Effector memory CD4-positive, alpha-beta T cell (primary cell): ENCODE data around the gene TEX35.
A peak's percentile ranks its signal among the peaks of the same experiment; 100 is the strongest.

Source experiments
- DNase-seq, 3 donors: peaks; one replicate each; pipeline ENCODE4 v3.0.0-alpha.2; 2020
- H3K27ac ChIP-seq: 2 replicates; pipeline ENCODE4 v1.7.0; 2013; ENCODE audit warnings: mild to moderate bottlenecking, low read length, moderate library complexity; ENCODE audit not compliant: insufficient read depth, poor library complexity, severe bottlenecking
- H3K27me3 ChIP-seq: replicated peaks from 2 replicates; pipeline ENCODE4 v1.7.0; 2013; ENCODE audit warnings: mild to moderate bottlenecking, low read length; ENCODE audit not compliant: insufficient read depth, control insufficient read depth, poor library complexity, severe bottlenecking
- H3K36me3 ChIP-seq: 2 replicates; pipeline ENCODE4 v1.7.0; 2013; ENCODE audit warnings: mild to moderate bottlenecking, low read length, moderate library complexity; ENCODE audit not compliant: control insufficient read depth, insufficient read depth
- H3K4me1 ChIP-seq: 2 replicates; pipeline ENCODE4 v1.7.0; 2013; ENCODE audit warnings: low read length, mild to moderate bottlenecking; ENCODE audit not compliant: control insufficient read depth, insufficient read depth, poor library complexity, severe bottlenecking
- H3K4me3 ChIP-seq: 2 replicates; pipeline ENCODE4 v1.7.0; 2013; ENCODE audit warnings: low read length, low read depth, mild to moderate bottlenecking; ENCODE audit not compliant: insufficient read depth, poor library complexity, severe bottlenecking
- H3K9me3 ChIP-seq: 2 replicates; pipeline ENCODE4 v1.7.0; 2013; ENCODE audit warnings: mild to moderate bottlenecking, low read length, moderate library complexity; ENCODE audit not compliant: control insufficient read depth

TEX35 gene

DNA sequence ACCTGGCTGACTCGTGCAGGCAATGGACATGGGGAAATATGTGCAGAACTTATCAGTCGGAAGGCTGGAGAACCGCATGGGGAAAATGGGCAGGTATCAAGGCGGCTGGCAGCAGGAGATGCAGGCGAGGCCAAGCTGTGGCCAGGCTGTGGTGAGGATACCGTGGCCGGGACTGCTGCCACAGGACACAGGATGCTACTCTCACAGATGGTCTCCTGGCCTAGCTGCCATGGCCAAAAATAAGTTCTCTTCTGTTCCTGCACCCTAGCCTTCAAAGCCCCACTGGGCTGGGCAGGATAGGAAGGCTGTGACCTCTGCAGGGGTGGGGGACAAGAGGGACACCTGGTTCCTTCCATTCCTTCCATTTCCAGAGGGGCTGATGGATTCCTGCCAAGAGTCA is 26.4 kb downstream of the TEX35 start:
- no peak overlapping the region for H3K4me3 ChIP-seq
- H3K27ac ChIP-seq: no peak overlapping the region
- no peak for DNase-seq
- no peaks in the 10 kb centered on the region for H3K36me3 ChIP-seq
- H3K27me3 ChIP-seq: no peaks in the 10 kb centered on the region
- no peaks in the 10 kb centered on the region for H3K9me3 ChIP-seq
- no peaks in the 10 kb centered on the region for H3K4me1 ChIP-seq

DNA sequence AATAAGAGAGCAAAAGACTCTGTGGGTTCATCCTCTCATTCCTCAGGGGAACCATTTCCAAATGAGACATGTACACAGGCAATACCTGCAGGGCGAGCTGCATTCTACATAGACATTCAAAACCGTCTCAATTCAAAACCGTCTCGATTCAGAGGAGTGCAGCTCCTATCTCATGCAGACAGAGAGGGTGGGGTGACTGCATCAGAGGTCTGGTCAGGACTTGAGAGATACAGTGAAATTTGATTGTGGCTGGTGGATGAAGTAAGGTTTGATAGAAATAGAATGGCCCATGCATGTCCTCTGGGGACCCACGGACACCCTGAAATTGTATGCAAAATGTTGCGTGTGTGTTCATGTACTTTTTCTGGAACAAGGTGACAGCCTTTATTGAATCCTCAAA is 27.3 kb downstream of the TEX35 start:
- H3K9me3 ChIP-seq: no peaks in the 10 kb centered on the region
- no peaks in the 10 kb centered on the region for H3K36me3 ChIP-seq
- no peaks in the 10 kb centered on the region for H3K27me3 ChIP-seq
- H3K4me1 ChIP-seq: no peaks in the 10 kb centered on the region
- no peak for DNase-seq
- no peak overlapping the region for H3K4me3 ChIP-seq
- no peak overlapping the region for H3K27ac ChIP-seq

- Histone ChIP-seq H3K27ac (no peak overlapping the region), H3K36me3 (no peaks in the 10 kb centered on the region), H3K4me1 (no peaks in the 10 kb centered on the region)
These were observed 27.7 kb downstream of the TEX35 start for GRCh38 chr1:178540646-178541045.

DNA sequence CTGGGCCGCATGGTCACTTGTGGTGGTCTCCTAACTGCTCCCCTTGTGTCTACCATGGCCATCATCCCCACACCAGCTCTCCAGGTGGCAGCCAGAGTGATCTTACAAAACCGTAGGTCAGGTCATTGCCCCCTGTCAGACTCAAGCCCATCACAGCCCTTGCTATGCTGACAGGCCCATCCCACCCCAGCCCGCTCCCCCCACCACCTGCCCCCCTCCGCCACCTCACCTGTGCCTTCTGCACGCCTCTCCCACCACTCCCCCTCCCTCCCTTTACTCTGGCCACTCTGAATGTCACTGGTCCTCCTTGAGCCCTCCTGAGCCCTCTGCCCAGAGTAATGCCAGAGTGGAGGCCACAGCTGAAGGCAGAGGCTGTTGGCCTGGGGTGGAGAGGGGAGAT is 28.5 kb downstream of the TEX35 start:
- no peaks in the 10 kb centered on the region for H3K36me3 ChIP-seq
- no peaks in the 10 kb centered on the region for H3K27me3 ChIP-seq
- H3K9me3 ChIP-seq: no peaks in the 10 kb centered on the region
- no peak overlapping the region for H3K27ac ChIP-seq
- DNase-seq: no peak
- H3K4me3 ChIP-seq: no peak overlapping the region
- H3K4me1 ChIP-seq: no peaks in the 10 kb centered on the region

More at GRCh38 chr1:178540646-178541045, 27.7 kb downstream of the TEX35 start:
- Histone ChIP-seq H3K4me3 (no peak overlapping the region), H3K9me3 (no peaks in the 10 kb centered on the region), H3K27me3 (no peaks in the 10 kb centered on the region)
- no peak for DNase-seq

- Histone ChIP-seq H3K4me1 (no peaks in the 10 kb centered on the region), H3K27ac (no peak overlapping the region), H3K27me3 (no peaks in the 10 kb centered on the region), H3K4me3 (peak overlapping the region; percentile 87), H3K36me3 (no peaks in the 10 kb centered on the region), H3K9me3 (no peaks in the 10 kb centered on the region)
- peak in 1 of 3 donors; percentile 18 for DNase-seq
These were observed 29.1 kb downstream of the TEX35 start for GRCh38 chr1:178541829-178542553.

- H3K27me3 ChIP-seq: no peaks in the 10 kb centered on the region
- H3K4me1 ChIP-seq: no peaks in the 10 kb centered on the region
- H3K27ac ChIP-seq: no peak overlapping the region
- peak; percentile 61 to 67 (median 65) for DNase-seq
- H3K36me3 ChIP-seq: no peaks in the 10 kb centered on the region
- H3K9me3 ChIP-seq: no peaks in the 10 kb centered on the region
- peak overlapping the region; percentile 87 for H3K4me3 ChIP-seq
These were observed 29.8 kb downstream of the TEX35 start for GRCh38 chr1:178542554-178543289.

- Histone ChIP-seq H3K4me1 (no peaks in the 10 kb centered on the region), H3K9me3 (no peaks in the 10 kb centered on the region), H3K27me3 (no peaks in the 10 kb centered on the region), H3K4me3 (peak overlapping the region; percentile 87), H3K36me3 (no peaks in the 10 kb centered on the region), H3K27ac (no peak overlapping the region)
- DNase-seq: no peak
These were observed 30.3 kb downstream of the TEX35 start for GRCh38 chr1:178543290-178543607.

DNA sequence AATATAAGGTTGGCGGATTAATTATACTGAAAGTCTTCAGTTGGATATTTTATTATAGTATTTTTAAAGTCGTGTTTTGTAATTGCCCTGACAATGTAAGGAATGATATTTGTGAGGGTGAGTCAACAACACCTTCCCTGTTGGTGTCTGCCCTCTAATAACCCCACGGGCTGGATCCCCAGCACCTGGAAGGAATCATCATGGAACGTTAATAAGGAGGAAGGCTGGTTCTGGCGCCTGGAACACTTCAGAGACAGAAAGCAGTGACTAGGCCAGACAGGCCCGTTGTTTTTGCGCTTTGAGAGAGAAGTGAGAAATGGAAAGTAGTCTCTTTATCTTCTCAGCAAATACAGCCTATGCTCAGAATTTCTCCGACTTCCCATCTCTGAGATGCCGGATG is 31.6 kb downstream of the TEX35 start:
- no peaks in the 10 kb centered on the region for H3K36me3 ChIP-seq
- H3K27me3 ChIP-seq: no peaks in the 10 kb centered on the region
- no peak for DNase-seq
- no peaks in the 10 kb centered on the region for H3K4me1 ChIP-seq
- no peak overlapping the region for H3K4me3 ChIP-seq
- no peak overlapping the region for H3K27ac ChIP-seq
- no peaks in the 10 kb centered on the region for H3K9me3 ChIP-seq

DNA sequence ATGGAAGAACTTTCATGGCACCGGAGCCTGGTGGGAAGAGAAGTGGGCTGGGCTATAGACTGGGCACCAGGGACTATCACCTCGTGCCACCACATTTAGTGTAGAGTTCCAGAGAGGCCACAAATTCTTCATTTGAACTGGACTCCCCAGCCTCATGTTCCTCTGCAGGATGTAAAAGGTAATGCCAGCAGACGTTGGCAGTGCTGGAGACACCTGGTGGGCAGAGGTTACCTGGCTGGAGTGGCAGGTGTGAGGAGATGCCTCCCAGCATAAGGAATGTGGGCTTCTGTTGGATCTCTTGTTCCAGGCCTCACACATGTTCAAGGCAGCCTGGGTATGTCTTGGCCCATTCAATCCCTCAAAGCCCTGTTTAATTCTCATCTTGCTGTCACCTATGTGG is 35.2 kb downstream of the TEX35 start:
- Histone ChIP-seq H3K4me1 (no peaks in the 10 kb centered on the region), H3K36me3 (no peaks in the 10 kb centered on the region), H3K9me3 (no peaks in the 10 kb centered on the region), H3K27me3 (no peaks in the 10 kb centered on the region), H3K27ac (no peak overlapping the region), H3K4me3 (no peak overlapping the region)
- no peak for DNase-seq

DNA sequence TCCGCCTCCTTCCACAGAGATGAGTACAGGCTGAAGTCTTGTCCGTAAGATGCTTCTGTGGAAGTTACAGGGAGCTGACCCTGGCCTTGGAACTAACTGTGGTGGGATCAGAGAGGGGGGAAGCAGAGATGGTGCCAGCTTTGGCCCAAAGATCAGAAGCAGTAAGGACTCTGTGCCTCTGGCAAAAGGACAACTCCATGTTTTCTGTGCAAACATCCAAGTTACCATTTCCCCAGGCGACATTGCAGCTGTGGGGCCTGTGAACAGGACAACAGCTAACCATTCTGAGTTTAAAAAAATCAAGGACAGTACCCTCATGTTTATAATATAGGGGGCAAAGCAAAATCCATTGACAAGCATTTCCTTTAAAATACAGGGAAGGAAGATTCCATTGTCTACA is 38.4 kb downstream of the TEX35 start:
- no peaks in the 10 kb centered on the region for H3K27me3 ChIP-seq
- H3K36me3 ChIP-seq: no peaks in the 10 kb centered on the region
- no peaks in the 10 kb centered on the region for H3K9me3 ChIP-seq
- H3K27ac ChIP-seq: no peak overlapping the region
- no peak for DNase-seq
- H3K4me1 ChIP-seq: no peaks in the 10 kb centered on the region
- no peak overlapping the region for H3K4me3 ChIP-seq
